H9 (cell line): ENCODE measurements around the gene TACC2. TPM values are rescaled to one million over a fixed set of nuclear protein-coding genes. Genes with fewer than 3 reads are reported as not detected.

ENCODE experiments used
- DNase-seq: peaks from one replicate; pipeline ENCODE4 v3.0.0-alpha.2; 2017
- H2AFZ ChIP-seq: one replicate; pipeline ENCODE4 v1.6.1; 2013; ENCODE audit warnings: mild to moderate bottlenecking, low read length, control low read depth, moderate library complexity
- H2AK5ac ChIP-seq: 2 replicates; pipeline ENCODE4 v1.6.1; 2013; ENCODE audit warnings: low read length, control low read depth, mixed read lengths; ENCODE audit not compliant: insufficient read length
- H2BK120ac ChIP-seq: one replicate; pipeline ENCODE4 v1.6.1; 2013; ENCODE audit warnings: low read depth, mild to moderate bottlenecking, low read length, control low read depth, inconsistent platforms; ENCODE audit not compliant: poor library complexity, severe bottlenecking
- H2BK12ac ChIP-seq: 2 replicates; pipeline ENCODE4 v1.6.1; 2013; ENCODE audit warnings: low read length, control low read depth, mixed read lengths, low read depth; ENCODE audit not compliant: insufficient read length
- H2BK15ac ChIP-seq: 2 replicates; pipeline ENCODE4 v1.6.1; 2013; ENCODE audit warnings: low read depth, low read length, control low read depth
- H2BK20ac ChIP-seq: one replicate; pipeline ENCODE4 v1.6.1; 2013; ENCODE audit warnings: low read depth, mild to moderate bottlenecking, low read length, control low read depth, inconsistent platforms; ENCODE audit not compliant: poor library complexity, severe bottlenecking
- H2BK5ac ChIP-seq: 2 replicates; pipeline ENCODE4 v1.6.1; 2013; ENCODE audit warnings: low read length, control low read depth, mixed read lengths; ENCODE audit not compliant: insufficient read length
- H3K14ac ChIP-seq: 2 replicates; pipeline ENCODE4 v1.6.1; 2013; ENCODE audit warnings: low read length, control low read depth; ENCODE audit not compliant: insufficient read depth
- H3K18ac ChIP-seq: 2 replicates; pipeline ENCODE4 v1.6.1; 2013; ENCODE audit warnings: low read depth, mild to moderate bottlenecking, mixed read lengths, low read length, control low read depth; ENCODE audit not compliant: insufficient read length
- H3K23ac ChIP-seq: 2 replicates; pipeline ENCODE4 v1.6.1; 2013; ENCODE audit warnings: low read length, control low read depth, mixed read lengths, low read depth; ENCODE audit not compliant: insufficient read length
- H3K23me2 ChIP-seq: 2 replicates; pipeline ENCODE4 v1.6.1; 2013; ENCODE audit warnings: low read depth, mild to moderate bottlenecking, mixed read lengths, low read length, control low read depth; ENCODE audit not compliant: insufficient read length, poor library complexity, severe bottlenecking
- H3K27ac ChIP-seq: 2 replicates; pipeline ENCODE4 v1.5.1; 2013; ENCODE audit warnings: low read length, control low read depth, mixed read lengths, low read depth; ENCODE audit not compliant: insufficient read length
- H3K27me3 ChIP-seq: 2 replicates; pipeline ENCODE4 v1.6.1; 2013; ENCODE audit warnings: low read length, control low read depth, inconsistent platforms; ENCODE audit not compliant: insufficient read depth
- H3K4ac ChIP-seq: 2 replicates; pipeline ENCODE4 v1.6.1; 2013; ENCODE audit warnings: low read depth, mild to moderate bottlenecking, control low read depth, inconsistent platforms, low read length, moderate library complexity
- H3K4me1 ChIP-seq: 2 replicates; pipeline ENCODE4 v1.6.1; 2013; ENCODE audit warnings: low read length, control low read depth, inconsistent platforms; ENCODE audit not compliant: insufficient read depth
- H3K4me2 ChIP-seq: 2 replicates; pipeline ENCODE4 v1.6.1; 2013; ENCODE audit warnings: low read length, control low read depth, mixed read lengths; ENCODE audit not compliant: insufficient read length, insufficient read depth
- H3K56ac ChIP-seq: 2 replicates; pipeline ENCODE4 v1.6.1; 2013; ENCODE audit warnings: low read depth, mild to moderate bottlenecking, mixed read lengths, low read length, control low read depth; ENCODE audit not compliant: insufficient read length
- H3K79me1 ChIP-seq: 2 replicates; pipeline ENCODE4 v1.6.1; 2013; ENCODE audit warnings: low read depth, mild to moderate bottlenecking, moderate library complexity, low read length, control low read depth, inconsistent platforms; ENCODE audit not compliant: insufficient read depth, poor library complexity, severe bottlenecking
- H3K79me2 ChIP-seq: 2 replicates; pipeline ENCODE4 v1.6.1; 2013; ENCODE audit warnings: low read length, control low read depth, inconsistent platforms; ENCODE audit not compliant: insufficient read depth
- H3K9ac ChIP-seq: 2 replicates; pipeline ENCODE4 v1.6.1; 2013; ENCODE audit warnings: low read length, control low read depth, mixed read lengths; ENCODE audit not compliant: insufficient read length; ENCODE audit errors: extremely low read depth
- H3K9me3 ChIP-seq: one replicate; pipeline ENCODE4 v1.6.1; 2013; ENCODE audit warnings: low read depth, low read length, inconsistent platforms; ENCODE audit not compliant: control insufficient read depth
- H3T11ph ChIP-seq: one replicate; pipeline ENCODE4 v1.6.1; 2013; ENCODE audit warnings: mild to moderate bottlenecking, low read length, control low read depth, inconsistent platforms
- H4K20me1 ChIP-seq: one replicate; pipeline ENCODE4 v1.6.1; 2013; ENCODE audit not compliant: control insufficient read depth, insufficient read length, insufficient read depth
- H4K5ac ChIP-seq: 2 replicates; pipeline ENCODE4 v1.6.1; 2013; ENCODE audit warnings: low read depth, mild to moderate bottlenecking, mixed read lengths, low read length, control low read depth; ENCODE audit not compliant: insufficient read length
- H4K8ac ChIP-seq: replicated peaks from 2 replicates; pipeline ENCODE4 v1.6.1; 2013; ENCODE audit warnings: low read length, control low read depth, mixed read lengths, low read depth; ENCODE audit not compliant: insufficient read length
- H4K91ac ChIP-seq: 2 replicates; pipeline ENCODE4 v1.6.1; 2013; ENCODE audit warnings: low read depth, mild to moderate bottlenecking, moderate library complexity, mixed read lengths, low read length, control low read depth; ENCODE audit not compliant: insufficient read length
- H3K27ac Mint-ChIP-seq, 3 experiments: 2 replicates in 2 of 3; 3 replicates in 1 of 3; pipeline ENCODE4 v1.8.0; 2020 to 2021; ENCODE audit warnings: mixed read lengths in 3 of 3, mild to moderate bottlenecking in 1 of 3, moderate library complexity in 1 of 3
- H3K27me3 Mint-ChIP-seq: 2 replicates; pipeline ENCODE4 v1.8.0; 2021; ENCODE audit warnings: low read depth, mild to moderate bottlenecking, moderate library complexity, mixed read lengths
- H3K36me3 Mint-ChIP-seq, 3 experiments: 2 replicates in 2 of 3; 3 replicates in 1 of 3; pipeline ENCODE4 v1.8.0; 2020 to 2021; ENCODE audit warnings: low read depth in 3 of 3, mixed read lengths in 3 of 3; ENCODE audit not compliant: insufficient read depth in 1 of 3
- H3K4me1 Mint-ChIP-seq, 2 experiments: 2 replicates each; pipeline ENCODE4 v1.8.0; 2020; ENCODE audit warnings: mixed read lengths in 2 of 2
- H3K4me3 Mint-ChIP-seq, 2 experiments: 2 replicates in 1 of 2; 3 replicates in 1 of 2; pipeline ENCODE4 v1.8.0; 2020 to 2021; ENCODE audit warnings: mild to moderate bottlenecking in 2 of 2, mixed read lengths in 2 of 2, moderate library complexity in 1 of 2
- H3K9me3 Mint-ChIP-seq, 2 experiments: 2 replicates in 1 of 2; 3 replicates in 1 of 2; pipeline ENCODE4 v1.8.0; 2020; ENCODE audit warnings: mild to moderate bottlenecking in 2 of 2, mixed read lengths in 2 of 2, moderate library complexity in 1 of 2
- CTCF ChIP-seq: fragments of 200-600 bp; sonication (generic); conservative IDR thresholded peaks from 3 replicates; pipeline ENCODE4 v1.8.0; 2021; ENCODE audit warnings: antibody characterized with exemption, mild to moderate bottlenecking
- WGBS: extraction: QIAGEN DNeasy Blood & Tissue Kit; methylation state at CpG from one replicate; pipeline ENCODE4 v1.1.7; 2013; ENCODE audit warnings: missing lambda C conversion rate, low lambda C conversion rate, mixed read lengths; ENCODE audit not compliant: insufficient read length; ENCODE audit errors: extremely low coverage; 5-methylcytosine and 5-hydroxymethylcytosine counted together
- total RNA-seq: library from RNA; stranded (reverse); gene quantifications from 2 replicates; pipeline ENCODE4 v1.2.1, GENCODE V29; 2021

Gene TACC2
- total RNA-seq, 1 experiment from 2014 or later, result 58.1 TPM

GRCh38 chr10:122126763-122127659 is 138.0 kb downstream of the TACC2 start:
- Histone ChIP-seq H3K4me2 (no peak overlapping the region), H3T11ph (no peak overlapping the region), H3K9ac (no peak overlapping the region), H3K79me2 (peaks cover 2% of the 10 kb centered on the region; the same call in 1 of the 2 replicates), H3K23ac (no peak overlapping the region), H4K8ac (no peak overlapping the region), H3K4ac (no peak overlapping the region), H3K23me2 (no peaks in the 10 kb centered on the region), H4K5ac (no peak overlapping the region), H3K4me1 (no peaks in the 10 kb centered on the region; the same call in 1 of the 2 replicates), H2BK15ac (no peak overlapping the region), H3K56ac (no peak overlapping the region), H2BK20ac (no peak overlapping the region), H2BK5ac (no peak overlapping the region), H4K20me1 (no peaks in the 10 kb centered on the region), H2AFZ (no peak overlapping the region), H3K14ac (no peak overlapping the region), H3K27me3 (no peaks in the 10 kb centered on the region), H2BK120ac (no peak overlapping the region), H4K91ac (no peak overlapping the region), H2AK5ac (no peak overlapping the region), H3K27ac (no peak overlapping the region), H3K18ac (no peak overlapping the region), H3K79me1 (no peaks in the 10 kb centered on the region), H3K9me3 (no peaks in the 10 kb centered on the region), H2BK12ac (no peak overlapping the region)
- Mint-ChIP-seq H3K36me3 (peaks cover 0 to 20% (median 1%) of the 10 kb centered on the region in 3 experiments; a peak in 6 of 7 replicates), H3K27me3 (no peaks in the 10 kb centered on the region; the same call in 1 of the 2 replicates), H3K4me1 (peaks cover 34 to 49% of the 10 kb centered on the region in 2 experiments), H3K9me3 (peaks cover 0 to 4% of the 10 kb centered on the region in 2 experiments; a peak in 1 of 5 replicates), H3K27ac (peak overlapping the region in 2 of 3 experiments; percentile 62 to 85; a peak in 3 of 7 replicates), H3K4me3 (no peak overlapping the region)
- TF ChIP-seq CTCF, result no peak
- no CpG with 5 or more reads among the region's 6 CpGs for WGBS
- peak; percentile 46 for DNase-seq
